ENCODE results near the gene OLA1.

DNA sequence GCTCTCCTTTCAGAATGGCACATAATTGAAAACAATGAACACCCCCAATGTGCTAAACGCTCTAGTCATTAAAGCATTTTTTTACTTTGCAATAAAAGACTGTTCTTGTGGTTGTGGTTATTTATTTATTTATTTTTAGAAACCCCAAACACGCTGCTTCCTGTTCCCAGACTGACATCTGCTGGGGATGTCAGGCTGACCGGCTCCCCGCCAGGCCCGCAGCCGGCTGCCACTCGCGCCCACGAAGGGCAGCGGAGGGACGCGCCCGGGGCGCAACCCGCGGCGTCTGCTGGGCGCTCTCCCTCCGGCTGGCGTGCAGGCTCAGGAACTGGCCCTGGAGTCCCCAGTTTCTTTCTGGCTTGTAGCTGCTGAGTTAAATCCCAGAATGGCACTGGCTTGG lies 200.1 kb downstream of the OLA1 start:
- TF ChIP-seq, protein P1, sequence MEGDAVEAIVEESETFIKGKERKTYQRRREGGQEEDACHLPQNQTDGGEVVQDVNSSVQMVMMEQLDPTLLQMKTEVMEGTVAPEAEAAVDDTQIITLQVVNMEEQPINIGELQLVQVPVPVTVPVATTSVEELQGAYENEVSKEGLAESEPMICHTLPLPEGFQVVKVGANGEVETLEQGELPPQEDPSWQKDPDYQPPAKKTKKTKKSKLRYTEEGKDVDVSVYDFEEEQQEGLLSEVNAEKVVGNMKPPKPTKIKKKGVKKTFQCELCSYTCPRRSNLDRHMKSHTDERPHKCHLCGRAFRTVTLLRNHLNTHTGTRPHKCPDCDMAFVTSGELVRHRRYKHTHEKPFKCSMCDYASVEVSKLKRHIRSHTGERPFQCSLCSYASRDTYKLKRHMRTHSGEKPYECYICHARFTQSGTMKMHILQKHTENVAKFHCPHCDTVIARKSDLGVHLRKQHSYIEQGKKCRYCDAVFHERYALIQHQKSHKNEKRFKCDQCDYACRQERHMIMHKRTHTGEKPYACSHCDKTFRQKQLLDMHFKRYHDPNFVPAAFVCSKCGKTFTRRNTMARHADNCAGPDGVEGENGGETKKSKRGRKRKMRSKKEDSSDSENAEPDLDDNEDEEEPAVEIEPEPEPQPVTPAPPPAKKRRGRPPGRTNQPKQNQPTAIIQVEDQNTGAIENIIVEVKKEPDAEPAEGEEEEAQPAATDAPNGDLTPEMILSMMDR (IDR thresholded peaks at IDR 0.05): peak; percentile 9
- TF ChIP-seq EZH2 (IDR thresholded peaks at IDR 0.05): no peak

All from neural progenitor cell (in vitro differentiated cells).